HCT116 (cell line): Measurements from ENCODE around the gene FHOD3. TPM values are rescaled to one million over a fixed set of nuclear protein-coding genes. Genes with fewer than 3 reads are reported as not detected.

ENCODE experiments used
- ATAC-seq: fragments of 200-7000 bp; cut with Tn5 transposase; 2 replicates; pipeline ENCODE4 v1.9.1; 2020; ENCODE audit warnings: mild to moderate bottlenecking, moderate library complexity
- BruUV-seq: library from RNA; stranded (reverse); fragments of 400-500 nt; replicated peaks from 2 replicates; lab custom pipeline; 2021; lab: Mats Ljungman, UMichigan
- CTCF ChIA-PET: fragments of 300-600 bp; sonication (Branson Sonifier 250); formaldehyde crosslinking; loops from one replicate; lab custom pipeline; 2021; ENCODE audit warnings: antibody characterized with exemption; lab: Charles Lee
- POLR2A ChIA-PET: fragments of 300-600, 350-600 bp; sonication (Branson Sonifier 250); formaldehyde crosslinking; loops from one replicate; lab custom pipeline; 2021; ENCODE audit warnings: antibody characterized with exemption; lab: Charles Lee
- RAD21 ChIA-PET, 2 experiments: fragments of 300-600 bp; sonication (Branson Sonifier 250); formaldehyde crosslinking; loops; one replicate each; lab custom pipeline; 2023; ENCODE audit warnings: low total read pairs in 2 of 2; ENCODE audit not compliant: uncharacterized antibody in 2 of 2, unreplicated experiment in 2 of 2, low non-redundant PET in 1 of 2; lab: Charles Lee
- DNase-seq: peaks from one replicate; pipeline ENCODE4 v3.0.0-alpha.2; 2010; ENCODE audit warnings: low read depth, low spot score
- H2AFZ ChIP-seq: fragments of 200-600 bp; shearing (Covaris generic), sonication (generic); 2 replicates; pipeline ENCODE4 v1.6.1; 2017; ENCODE audit warnings: low read depth, mixed run types, mixed read lengths, antibody characterized with exemption, low read length; ENCODE audit not compliant: poor library complexity, severe bottlenecking
- H3K27ac ChIP-seq: 2 replicates; pipeline ENCODE4 v1.5.1; 2012; ENCODE audit warnings: low read depth, low read length
- H3K27me3 ChIP-seq: fragments of 200-600 bp; sonication (generic); 2 replicates; pipeline ENCODE4 v1.6.1; 2016; ENCODE audit warnings: mixed run types, low read length, mixed read lengths; ENCODE audit not compliant: insufficient read depth
- H3K36me3 ChIP-seq, 2 experiments: fragments of 200-500 bp in 1 of 2; fragments of 200-600 bp in 1 of 2; sonication (Bioruptor generic) in 1 of 2; sonication (generic) in 1 of 2; 2 replicates each; pipeline versions ENCODE4 v1.5.1 to v1.6.1; 2014 to 2016; ENCODE audit warnings: low read length in 2 of 2, inconsistent platforms in 1 of 2, mixed read lengths in 1 of 2, mixed run types in 1 of 2; ENCODE audit not compliant: insufficient read depth in 2 of 2, control insufficient read depth in 1 of 2
- H3K4me1 ChIP-seq, 2 experiments: fragments of 200-600 bp in 1 of 2; sonication (generic) in 1 of 2; 2 replicates each; pipeline versions ENCODE4 v1.5.1 to v1.6.1; 2012 to 2017; ENCODE audit warnings: low read length in 2 of 2, inconsistent platforms in 1 of 2, mild to moderate bottlenecking in 1 of 2, mixed read lengths in 1 of 2, mixed run types in 1 of 2, moderate library complexity in 1 of 2; ENCODE audit not compliant: insufficient read depth in 2 of 2, control insufficient read depth in 1 of 2
- H3K4me2 ChIP-seq: fragments of 200-600 bp; sonication (generic); 2 replicates; pipeline ENCODE4 v1.6.1; 2017; ENCODE audit warnings: mixed run types, low read length, mixed read lengths
- H3K4me3 ChIP-seq, 2 experiments: fragments of 200-600 bp in 1 of 2; sonication (generic) in 1 of 2; replicated peaks in 1 of 2; 2 replicates each; pipeline ENCODE4 v1.5.1; 2011 to 2016; ENCODE audit warnings: low read length in 2 of 2, control low read depth in 1 of 2, low read depth in 1 of 2, mild to moderate bottlenecking in 1 of 2, mixed read lengths in 1 of 2, mixed run types in 1 of 2
- H3K79me2 ChIP-seq: fragments of 200-600 bp; sonication (generic); 2 replicates; pipeline ENCODE4 v1.6.1; 2017; ENCODE audit warnings: mild to moderate bottlenecking, mixed run types, low read length, moderate library complexity, mixed read lengths; ENCODE audit not compliant: insufficient read depth
- H3K9ac ChIP-seq: fragments of 200-600 bp; sonication (generic); 2 replicates; pipeline ENCODE4 v1.6.1; 2016; ENCODE audit warnings: low read length, mixed read lengths
- H3K9me2 ChIP-seq: fragments of 200-600 bp; sonication (generic), shearing (Covaris generic); 2 replicates; pipeline ENCODE4 v1.6.1; 2017; ENCODE audit warnings: mixed run types, mild to moderate bottlenecking, moderate library complexity; ENCODE audit not compliant: insufficient read depth
- H3K9me3 ChIP-seq, 2 experiments: fragments of 200-500 bp in 1 of 2; fragments of 200-600 bp in 1 of 2; sonication (Bioruptor generic) in 1 of 2; sonication (generic) in 1 of 2; 2 replicates each; pipeline ENCODE4 v1.6.1; 2014 to 2017; ENCODE audit warnings: low read length in 2 of 2, mixed read lengths in 2 of 2, inconsistent platforms in 1 of 2, low read depth in 1 of 2, mild to moderate bottlenecking in 1 of 2, mixed run types in 1 of 2, moderate library complexity in 1 of 2; ENCODE audit not compliant: control insufficient read depth in 1 of 2, insufficient read depth in 1 of 2
- H4K20me1 ChIP-seq: fragments of 200-600 bp; sonication (generic), shearing (Covaris generic); 2 replicates; pipeline ENCODE4 v1.6.1; 2017; ENCODE audit warnings: mixed run types, mild to moderate bottlenecking, moderate library complexity; ENCODE audit not compliant: insufficient read depth
- CBX3 ChIP-seq: IDR thresholded peaks from 2 replicates; pipeline ENCODE4 v1.6.1; 2012; ENCODE audit warnings: low read depth
- EGR1 ChIP-seq: IDR thresholded peaks from 2 replicates; pipeline ENCODE4 v1.6.1; 2012; ENCODE audit warnings: low read depth
- ELF1 ChIP-seq: IDR thresholded peaks from 2 replicates; pipeline ENCODE4 v1.6.1; 2012; ENCODE audit warnings: low read depth, borderline replicate concordance
- EZH2 ChIP-seq: fragments of 200-600 bp; sonication (generic); IDR thresholded peaks from 2 replicates; pipeline ENCODE4 v1.6.1; 2017; ENCODE audit warnings: antibody characterized with exemption, mixed run types
- FOSL1 ChIP-seq: IDR thresholded peaks from 2 replicates; pipeline ENCODE4 v1.6.1; 2012; ENCODE audit warnings: low read depth
- JUND ChIP-seq: IDR thresholded peaks from 2 replicates; pipeline ENCODE4 v1.6.1; 2012
- POLR2AphosphoS5 ChIP-seq: IDR thresholded peaks from 2 replicates; pipeline ENCODE4 v1.6.1; 2011; ENCODE audit warnings: mild to moderate bottlenecking, low read depth, low read length, moderate library complexity
- RAD21 ChIP-seq: IDR thresholded peaks from 2 replicates; pipeline ENCODE4 v1.6.1; 2012; ENCODE audit warnings: low read depth, mild to moderate bottlenecking
- SIN3A ChIP-seq: IDR thresholded peaks from 2 replicates; pipeline ENCODE4 v1.6.1; 2012; ENCODE audit warnings: low read depth
- TCF7L2 ChIP-seq: IDR thresholded peaks from 2 replicates; pipeline ENCODE4 v1.7.0; 2011; ENCODE audit warnings: borderline replicate concordance, inconsistent platforms; ENCODE audit not compliant: insufficient read depth, insufficient read length; ENCODE audit errors: extremely low read depth
- YY1 ChIP-seq: IDR thresholded peaks from 2 replicates; pipeline ENCODE4 v1.6.1; 2011; ENCODE audit warnings: low read length, low read depth, moderate library complexity, mild to moderate bottlenecking; ENCODE audit not compliant: insufficient replicate concordance; ENCODE audit errors: extremely low read depth
- ZFX ChIP-seq: fragments of 450-650 bp; IDR thresholded peaks from 2 replicates; pipeline ENCODE4 v1.6.1; 2017
- ZNF274 ChIP-seq: fragments of 200-500 bp; sonication (Bioruptor generic); IDR thresholded peaks from 2 replicates; pipeline ENCODE4 v1.6.1; 2014; ENCODE audit warnings: mild to moderate bottlenecking, low read depth, low read length, inconsistent platforms
- intact Hi-C: fragments of 100-400 bp; cut with micrococcal nuclease; formaldehyde crosslinking; loops from 2 replicates; pipeline ENCODE4 v1.10.0; 2022
- total RNA-seq: library from RNA; stranded (reverse); gene quantifications from one replicate; pipeline ENCODE4 v1.2.1, GENCODE V29; 2021; ENCODE audit not compliant: unreplicated experiment
- TF ChIP-seq, protein P1 (sequence below), 3 experiments: fragments of 200-600 bp in 1 of 3; sonication (generic) in 1 of 3; IDR thresholded peaks in 2 of 3; conservative IDR thresholded peaks in 1 of 3; 2 replicates each; pipeline ENCODE4 v1.5.1; 2012 to 2017; ENCODE audit warnings: low read depth in 2 of 3, low read length in 2 of 3, antibody characterized with exemption in 1 of 3, borderline replicate concordance in 1 of 3, control low read depth in 1 of 3, mild to moderate bottlenecking in 1 of 3, mixed read lengths in 1 of 3, mixed run types in 1 of 3, moderate library complexity in 1 of 3; ENCODE audit not compliant: insufficient read depth in 1 of 3
- TF ChIP-seq, protein P2 (sequence below): IDR thresholded peaks from 2 replicates; pipeline ENCODE4 v1.6.1; 2011; ENCODE audit warnings: mild to moderate bottlenecking, low read length, moderate library complexity; ENCODE audit not compliant: insufficient replicate concordance; ENCODE audit errors: extremely low read depth

Gene FHOD3
- total RNA-seq, 1 experiment from 2014 or later = 4.0 TPM

DNA sequence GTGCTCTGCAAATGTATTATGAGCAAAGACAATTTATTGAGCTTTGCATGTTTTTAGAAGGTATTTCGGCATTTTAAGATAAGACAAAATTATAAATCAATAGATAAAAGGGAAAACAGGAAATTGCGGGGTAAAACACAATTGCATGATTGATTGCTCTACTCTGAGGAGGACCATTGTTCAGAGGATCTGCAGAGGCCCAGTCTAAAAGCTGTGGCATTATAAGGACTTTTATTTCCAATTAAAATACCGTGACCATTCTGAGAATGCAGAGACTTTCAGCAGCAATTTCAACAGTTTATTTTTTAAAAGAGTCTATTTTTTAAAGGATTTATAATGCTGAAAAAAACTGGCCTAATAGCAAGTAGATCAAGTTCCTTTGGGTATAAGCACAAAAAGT, 469.3 kb downstream of the FHOD3 start:
- ChIA-PET POLR2A (no interaction called here), CTCF (no interaction called here), RAD21 (no interaction called here)
- no peaks in the 10 kb centered on the region for H3K9me3 ChIP-seq
- H3K79me2 ChIP-seq = no peaks in the 10 kb centered on the region
- no peak for DNase-seq
- BruUV-seq = no TSS peak
- no peaks in the 10 kb centered on the region for H4K20me1 ChIP-seq
- no peak overlapping the region for H3K4me3 ChIP-seq
- TF ChIP-seq ELF1 = no peak
- no peak for TF ChIP-seq EGR1
- no peak for TF ChIP-seq SIN3A
- TF ChIP-seq FOSL1 = no peak
- no peak overlapping the region for H3K4me2 ChIP-seq
- H2AFZ ChIP-seq = no peak overlapping the region
- no peak for ATAC-seq
- no peak overlapping the region for H3K27ac ChIP-seq
- no peaks in the 10 kb centered on the region for H3K9me2 ChIP-seq
- intact Hi-C loops = no loop called here
- no peak overlapping the region for H3K9ac ChIP-seq
- no peaks in the 10 kb centered on the region for H3K27me3 ChIP-seq
- H3K4me1 ChIP-seq = no peaks in the 10 kb centered on the region
- H3K36me3 ChIP-seq = no peaks in the 10 kb centered on the region

- H3K4me3 ChIP-seq = no peak overlapping the region
- no peaks in the 10 kb centered on the region for H4K20me1 ChIP-seq
- CTCF ChIA-PET = no interaction called here
- no TSS peak for BruUV-seq
- DNase-seq (no peak), ATAC-seq (no peak)
- RAD21 ChIA-PET = no interaction called here
- no peaks in the 10 kb centered on the region for H3K27me3 ChIP-seq
- POLR2A ChIA-PET = no interaction called here
- no peaks in the 10 kb centered on the region for H3K9me2 ChIP-seq
- intact Hi-C loops = loop anchor here (1.0 kb wide), 1 partner anchor 40 kb away; no protein-coding TSS in a partner anchor
- H3K79me2 ChIP-seq = no peaks in the 10 kb centered on the region
- H2AFZ ChIP-seq = no peak overlapping the region
- no peak overlapping the region for H3K4me2 ChIP-seq
- H3K4me1 ChIP-seq = no peaks in the 10 kb centered on the region
- H3K9ac ChIP-seq = no peak overlapping the region
- H3K9me3 ChIP-seq = no peaks in the 10 kb centered on the region
- H3K36me3 ChIP-seq = no peaks in the 10 kb centered on the region
- H3K27ac ChIP-seq = no peak overlapping the region
- TF ChIP-seq EZH2 (no peak), TCF7L2 (no peak), SIN3A (no peak), ELF1 (no peak), CBX3 (no peak), POLR2AphosphoS5 (no peak), ZNF274 (no peak), ZFX (no peak), YY1 (no peak), RAD21 (no peak), JUND (no peak), FOSL1 (no peak)
- TF ChIP-seq, protein P1, sequence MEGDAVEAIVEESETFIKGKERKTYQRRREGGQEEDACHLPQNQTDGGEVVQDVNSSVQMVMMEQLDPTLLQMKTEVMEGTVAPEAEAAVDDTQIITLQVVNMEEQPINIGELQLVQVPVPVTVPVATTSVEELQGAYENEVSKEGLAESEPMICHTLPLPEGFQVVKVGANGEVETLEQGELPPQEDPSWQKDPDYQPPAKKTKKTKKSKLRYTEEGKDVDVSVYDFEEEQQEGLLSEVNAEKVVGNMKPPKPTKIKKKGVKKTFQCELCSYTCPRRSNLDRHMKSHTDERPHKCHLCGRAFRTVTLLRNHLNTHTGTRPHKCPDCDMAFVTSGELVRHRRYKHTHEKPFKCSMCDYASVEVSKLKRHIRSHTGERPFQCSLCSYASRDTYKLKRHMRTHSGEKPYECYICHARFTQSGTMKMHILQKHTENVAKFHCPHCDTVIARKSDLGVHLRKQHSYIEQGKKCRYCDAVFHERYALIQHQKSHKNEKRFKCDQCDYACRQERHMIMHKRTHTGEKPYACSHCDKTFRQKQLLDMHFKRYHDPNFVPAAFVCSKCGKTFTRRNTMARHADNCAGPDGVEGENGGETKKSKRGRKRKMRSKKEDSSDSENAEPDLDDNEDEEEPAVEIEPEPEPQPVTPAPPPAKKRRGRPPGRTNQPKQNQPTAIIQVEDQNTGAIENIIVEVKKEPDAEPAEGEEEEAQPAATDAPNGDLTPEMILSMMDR (IDR thresholded peaks at IDR 0.05 in 2 of 3, conservative IDR thresholded peaks at IDR 0.05 in 1 of 3; ENCODE audit: borderline replicate concordance in 1 of 3, insufficient read depth in 1 of 3, low read depth in 2 of 3, low read length in 2 of 3) = no peak
- TF ChIP-seq, protein P2, sequence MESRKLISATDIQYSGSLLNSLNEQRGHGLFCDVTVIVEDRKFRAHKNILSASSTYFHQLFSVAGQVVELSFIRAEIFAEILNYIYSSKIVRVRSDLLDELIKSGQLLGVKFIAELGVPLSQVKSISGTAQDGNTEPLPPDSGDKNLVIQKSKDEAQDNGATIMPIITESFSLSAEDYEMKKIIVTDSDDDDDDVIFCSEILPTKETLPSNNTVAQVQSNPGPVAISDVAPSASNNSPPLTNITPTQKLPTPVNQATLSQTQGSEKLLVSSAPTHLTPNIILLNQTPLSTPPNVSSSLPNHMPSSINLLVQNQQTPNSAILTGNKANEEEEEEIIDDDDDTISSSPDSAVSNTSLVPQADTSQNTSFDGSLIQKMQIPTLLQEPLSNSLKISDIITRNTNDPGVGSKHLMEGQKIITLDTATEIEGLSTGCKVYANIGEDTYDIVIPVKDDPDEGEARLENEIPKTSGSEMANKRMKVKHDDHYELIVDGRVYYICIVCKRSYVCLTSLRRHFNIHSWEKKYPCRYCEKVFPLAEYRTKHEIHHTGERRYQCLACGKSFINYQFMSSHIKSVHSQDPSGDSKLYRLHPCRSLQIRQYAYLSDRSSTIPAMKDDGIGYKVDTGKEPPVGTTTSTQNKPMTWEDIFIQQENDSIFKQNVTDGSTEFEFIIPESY = no peak
These were observed 471.7 kb downstream of the FHOD3 start for GRCh38 chr18:36769172-36769571.
